GM19372 (cell line): ENCODE results near the gene PRDM2.

Source experiments
- ATAC-seq: cut with Tn5 transposase; IDR thresholded peaks from one replicate; pipeline ENCODE4 v1.9.1; 2021; ENCODE audit warnings: mild to moderate bottlenecking, low read depth, moderate library complexity; ENCODE audit not compliant: unreplicated experiment

Gene PRDM2

GRCh38 chr1:13828454-13829151 lies 128.6 kb downstream of the PRDM2 start:
- no peak for ATAC-seq

DNA sequence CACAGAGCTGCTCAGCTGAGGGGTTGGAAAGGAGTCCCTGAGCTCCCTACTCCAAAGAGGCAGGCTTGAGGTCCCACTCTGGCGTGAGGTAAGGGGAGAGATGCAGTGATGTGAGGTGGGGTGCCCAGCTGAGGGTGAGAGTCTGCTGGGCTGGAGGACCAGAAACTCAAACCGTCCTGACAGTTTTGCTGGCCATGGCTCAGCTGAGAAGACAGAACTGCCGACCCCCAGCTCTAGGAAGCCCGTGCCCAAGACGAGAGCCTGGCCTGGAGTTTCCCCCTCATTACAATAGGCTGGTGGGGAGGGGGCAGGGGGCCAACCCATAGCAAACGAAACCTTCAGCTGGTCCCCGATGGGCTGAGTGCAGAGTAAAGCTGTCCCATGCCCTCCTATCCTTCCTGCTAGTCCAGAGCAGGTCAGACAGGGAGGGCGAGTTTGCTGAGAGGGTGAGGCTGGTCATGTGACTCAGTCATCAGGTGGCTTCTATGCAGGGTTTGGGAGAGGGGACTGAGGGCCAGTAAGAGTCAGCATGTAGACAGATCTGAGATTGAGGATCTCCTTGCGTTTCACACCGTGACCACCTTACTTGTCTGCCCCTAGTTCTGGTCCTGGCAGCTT lies 129.3 kb downstream of the PRDM2 start:
- no peak for ATAC-seq

- no peak for ATAC-seq
Observed at GRCh38 chr1:13830170-13830569, 130.2 kb downstream of the PRDM2 start.

DNA sequence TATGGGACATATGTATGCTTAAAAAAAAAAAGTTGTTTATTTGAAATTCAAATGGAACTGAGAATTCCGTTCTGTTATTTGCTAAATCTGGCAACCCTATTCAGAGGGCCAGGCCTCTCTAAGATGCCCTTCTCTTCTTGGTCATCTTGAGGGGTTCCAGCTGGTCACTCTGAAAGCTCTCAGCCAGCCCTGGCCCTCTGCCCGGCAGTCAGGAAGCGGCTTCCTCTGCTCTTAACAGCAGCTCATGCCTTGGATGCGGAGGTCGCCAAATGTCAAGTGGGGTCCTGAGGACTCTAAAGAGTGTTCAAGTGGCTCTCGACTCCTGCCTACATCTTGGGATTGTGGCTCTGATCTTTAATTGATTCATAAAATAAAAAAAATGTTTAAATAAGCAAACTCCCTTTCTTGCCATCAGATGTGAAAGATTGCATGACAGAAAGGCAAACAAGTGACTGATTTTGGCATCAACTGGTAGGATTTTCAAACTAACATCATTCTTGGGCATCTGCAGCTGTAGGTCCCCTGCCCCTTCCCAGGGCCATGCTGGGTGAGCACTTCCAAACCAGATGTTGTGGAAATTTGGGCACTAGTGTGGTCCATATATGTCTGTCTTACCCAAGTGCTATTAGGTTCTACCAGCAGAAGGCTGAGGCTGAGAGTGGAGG lies 130.8 kb downstream of the PRDM2 start:
- no peak for ATAC-seq

DNA sequence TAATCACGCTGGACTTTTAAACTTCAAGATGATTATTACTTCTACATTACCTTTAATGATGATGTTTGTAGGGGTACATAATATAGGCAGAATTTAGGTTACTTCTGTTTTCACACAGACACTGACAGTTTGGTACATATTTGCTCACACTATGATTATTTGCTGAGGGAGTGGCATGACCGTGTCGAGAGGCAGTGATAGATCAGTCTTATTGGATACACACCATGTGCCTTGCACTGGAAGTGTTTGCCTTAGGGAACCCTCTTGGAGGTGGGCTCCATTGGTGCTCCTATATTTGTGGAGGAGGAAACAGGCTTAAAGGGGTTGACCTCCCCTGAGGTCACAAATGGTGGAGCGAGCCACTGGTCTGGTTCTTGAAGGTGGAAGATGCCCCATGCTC lies 132.1 kb downstream of the PRDM2 start:
- ATAC-seq, result no peak

DNA sequence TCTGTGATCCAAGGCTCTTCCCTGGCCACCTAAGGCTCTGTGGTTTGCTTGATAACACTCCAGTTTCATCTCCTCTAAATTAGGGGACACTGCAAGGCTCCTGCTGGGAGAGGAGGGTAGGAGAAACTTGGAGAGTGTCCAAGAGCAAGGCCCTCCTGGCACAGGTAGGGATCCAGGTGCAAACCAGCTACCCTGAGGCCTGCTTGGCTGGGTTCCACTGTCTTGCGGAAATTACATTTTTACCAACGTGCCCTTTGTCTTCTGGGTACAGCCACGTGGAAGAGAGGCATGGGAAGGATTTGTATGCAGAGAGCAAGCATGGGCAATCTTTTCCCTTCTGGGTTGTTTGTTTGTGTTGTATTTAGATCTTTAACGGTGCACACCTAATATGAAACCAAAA lies 132.5 kb downstream of the PRDM2 start:
- no peak for ATAC-seq

GRCh38 chr1:13836136-13836535 lies 136.1 kb downstream of the PRDM2 start:
- ATAC-seq, result no peak

DNA sequence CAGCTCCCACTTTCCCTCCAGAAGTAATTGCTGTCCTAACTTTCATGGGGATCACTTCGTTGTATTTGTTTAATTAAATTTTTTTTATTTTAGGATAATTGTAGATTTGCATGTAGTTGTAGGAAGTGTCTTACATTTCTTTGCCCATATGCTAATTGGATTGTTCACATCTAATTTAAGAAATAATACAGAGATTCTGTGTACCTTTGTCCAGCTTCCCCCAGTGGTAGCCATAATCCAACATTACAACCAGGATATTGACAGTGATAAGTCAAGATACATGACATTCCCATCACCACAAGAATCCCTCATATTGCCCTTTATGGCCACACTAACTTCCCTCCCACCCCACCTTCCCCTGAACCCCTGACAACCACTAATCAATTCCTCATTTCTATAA lies 136.6 kb downstream of the PRDM2 start:
- no peak for ATAC-seq

DNA sequence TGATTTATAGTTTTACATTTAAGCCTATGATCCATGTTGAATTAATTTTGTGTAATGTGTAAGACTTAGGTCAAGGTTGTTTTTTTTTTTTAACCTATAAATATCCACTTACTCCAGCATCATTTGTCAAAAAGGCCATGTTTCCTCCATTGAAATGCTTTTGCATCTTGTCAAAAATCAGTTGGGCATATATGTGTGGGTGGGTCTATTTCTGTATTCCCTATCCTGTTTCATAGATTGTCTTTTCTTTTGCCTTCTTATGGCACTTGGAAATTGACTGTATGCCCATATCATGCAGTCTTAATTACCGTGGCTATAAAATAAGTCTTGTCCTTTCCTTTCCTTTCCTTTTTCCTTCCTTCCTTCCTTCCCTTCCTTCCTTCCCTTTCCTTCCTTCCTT lies 138.2 kb downstream of the PRDM2 start:
- no peak for ATAC-seq

GRCh38 chr1:13842497-13842896 lies 142.5 kb downstream of the PRDM2 start:
- ATAC-seq, result no peak

GRCh38 chr1:13851726-13852125 lies 151.7 kb downstream of the PRDM2 start:
- ATAC-seq, result no peak

DNA sequence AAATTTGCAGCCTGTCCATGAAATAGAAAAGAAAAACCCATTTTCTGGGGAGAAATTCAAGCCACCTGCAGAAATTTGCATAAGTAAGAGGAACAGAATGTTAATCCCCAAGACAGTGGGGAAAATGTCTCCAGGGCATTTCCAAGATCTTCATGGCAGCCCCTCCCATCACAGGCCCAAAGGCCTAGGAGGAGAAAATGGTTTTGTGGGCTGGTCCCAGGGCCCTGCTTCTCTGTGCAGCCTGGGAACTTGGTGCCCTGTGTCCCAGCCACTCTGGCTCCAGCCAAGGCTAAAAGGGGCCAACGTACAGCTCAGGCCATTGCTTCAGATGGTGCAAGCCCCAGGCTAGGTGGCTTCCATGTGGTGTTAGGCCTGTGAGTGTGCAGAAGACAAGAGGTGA lies 155.6 kb downstream of the PRDM2 start:
- no peak for ATAC-seq

GRCh38 chr1:13860031-13860430 lies 160.0 kb downstream of the PRDM2 start:
- no peak for ATAC-seq

GRCh38 chr1:13864760-13865159 lies 164.8 kb downstream of the PRDM2 start:
- ATAC-seq, result no peak

DNA sequence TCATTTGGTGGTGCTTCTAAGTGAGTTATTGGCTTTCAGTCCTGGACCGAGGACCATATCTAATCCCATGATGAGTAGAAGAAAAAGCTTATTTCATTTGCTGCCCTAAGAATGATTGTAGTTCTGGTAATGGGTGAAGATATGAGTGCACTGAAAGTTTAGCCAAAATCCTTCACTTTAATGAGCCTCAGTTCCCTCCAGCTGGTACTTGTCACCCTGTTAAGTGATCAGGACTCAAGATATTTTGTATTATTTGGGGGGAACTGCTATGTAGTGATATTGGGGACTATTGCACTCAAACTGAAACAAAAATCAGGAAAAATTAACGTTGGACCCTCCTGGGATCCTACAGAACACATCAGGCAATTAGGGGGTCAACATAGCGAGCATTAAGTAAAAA lies 165.9 kb downstream of the PRDM2 start:
- no peak for ATAC-seq

DNA sequence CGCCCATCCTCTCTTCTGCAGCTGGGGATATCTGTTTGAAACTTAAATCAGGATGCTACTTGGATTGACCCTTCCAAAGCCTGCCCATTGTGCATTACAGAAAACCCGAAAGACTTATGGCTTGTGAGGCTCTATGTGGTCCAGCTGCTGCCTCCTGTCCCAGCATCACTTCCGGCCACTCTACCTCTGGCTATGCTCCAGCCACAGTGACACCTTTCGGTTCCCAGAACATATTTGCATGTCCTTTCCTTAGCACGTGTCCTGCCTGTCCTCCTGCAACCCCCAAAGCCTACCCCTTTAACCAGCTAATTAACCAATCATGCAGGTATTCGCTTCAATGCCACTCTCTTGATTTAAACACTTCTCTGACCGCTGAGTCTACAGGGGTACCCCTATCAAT lies 167.6 kb downstream of the PRDM2 start:
- no peak for ATAC-seq

GRCh38 chr1:13869172-13869797 lies 169.3 kb downstream of the PRDM2 start:
- ATAC-seq, result no peak

GRCh38 chr1:13871413-13871812 lies 171.4 kb downstream of the PRDM2 start:
- no peak for ATAC-seq

GRCh38 chr1:13871886-13872285 lies 171.9 kb downstream of the PRDM2 start:
- no peak for ATAC-seq

DNA sequence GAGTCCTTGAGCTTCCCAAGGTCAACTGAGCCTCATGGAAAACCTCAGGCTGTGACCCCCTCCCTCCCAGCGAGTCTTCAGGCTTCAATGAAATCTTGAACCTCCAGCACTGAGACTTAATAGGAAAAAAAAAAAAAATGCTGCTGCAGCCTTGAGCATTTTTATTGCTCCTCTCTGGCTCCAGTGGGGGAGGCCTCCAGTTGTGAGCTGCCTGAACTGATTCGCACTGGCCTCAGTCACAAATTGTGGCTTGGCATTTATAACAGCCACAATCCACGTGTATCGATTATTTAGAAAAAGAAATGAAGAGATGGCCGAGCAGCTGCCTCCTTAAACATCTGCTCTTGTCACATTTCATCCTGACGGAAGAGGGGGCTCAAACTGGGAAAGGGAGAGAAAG lies 173.0 kb downstream of the PRDM2 start:
- ATAC-seq, result no peak
